GM23338 (cell line): ENCODE measurements around the gene CCDC187. TPM values are rescaled to one million over a fixed set of nuclear protein-coding genes. Genes with fewer than 3 reads are reported as not detected.
"Not testable (repeated sequence)": the region's sequence is repeated elsewhere in the genome, so short reads cannot be mapped to it uniquely, and the experiment has no call there.

Source experiments
- ATAC-seq: fragments of 200-7000 bp; cut with Tn5 transposase; 3 replicates; pipeline ENCODE4 v1.9.1; 2020
- DNase-seq: peaks from one replicate; pipeline ENCODE4 v3.0.0-alpha.2; 2015; ENCODE audit warnings: low spot score
- H2AFZ ChIP-seq: fragments of 200-600 bp; sonication (generic); 2 replicates; pipeline ENCODE4 v1.8.0; 2016; ENCODE audit warnings: antibody characterized with exemption, mild to moderate bottlenecking, moderate library complexity
- H3F3A ChIP-seq: fragments of 200-600 bp; sonication (generic); replicated peaks from 2 replicates; pipeline ENCODE4 v1.8.0; 2017; ENCODE audit warnings: antibody characterized with exemption, mixed run types, low read depth
- H3K27ac ChIP-seq: fragments of 200-600 bp; sonication (generic); 2 replicates; pipeline ENCODE4 v1.6.1; 2016; ENCODE audit warnings: low read depth
- H3K27me3 ChIP-seq: fragments of 200-600 bp; sonication (generic); 2 replicates; pipeline ENCODE4 v1.8.0; 2016; ENCODE audit warnings: mild to moderate bottlenecking, mixed run types, moderate library complexity; ENCODE audit not compliant: insufficient read depth
- H3K36me3 ChIP-seq: fragments of 200-600 bp; sonication (generic); 2 replicates; pipeline ENCODE4 v1.8.0; 2016; ENCODE audit warnings: mild to moderate bottlenecking; ENCODE audit not compliant: insufficient read depth
- H3K4me1 ChIP-seq: fragments of 200-600 bp; sonication (generic); 2 replicates; pipeline ENCODE4 v1.8.0; 2016; ENCODE audit warnings: mild to moderate bottlenecking, moderate library complexity; ENCODE audit not compliant: insufficient read depth
- H3K4me2 ChIP-seq: fragments of 200-600 bp; sonication (generic); 2 replicates; pipeline ENCODE4 v1.7.1; 2017; ENCODE audit warnings: mixed run types
- H3K4me3 ChIP-seq: fragments of 200-600 bp; sonication (generic); 2 replicates; pipeline ENCODE4 v1.6.1; 2016; ENCODE audit warnings: mixed run types
- H3K79me2 ChIP-seq: fragments of 200-600 bp; sonication (generic); replicated peaks from 2 replicates; pipeline ENCODE4 v1.8.0; 2017; ENCODE audit warnings: mild to moderate bottlenecking; ENCODE audit not compliant: insufficient read depth
- H3K9me2 ChIP-seq: fragments of 200-600 bp; sonication (generic); 2 replicates; pipeline ENCODE4 v1.8.0; 2017; ENCODE audit not compliant: insufficient read depth
- H4K20me1 ChIP-seq: fragments of 200-600 bp; sonication (generic); replicated peaks from 2 replicates; pipeline ENCODE4 v1.8.0; 2017; ENCODE audit warnings: mild to moderate bottlenecking; ENCODE audit not compliant: insufficient read depth
- H3K27ac Mint-ChIP-seq: 2 replicates; pipeline ENCODE4 v1.8.0; 2020; ENCODE audit warnings: inconsistent platforms, mild to moderate bottlenecking, moderate library complexity, mixed read lengths
- H3K27me3 Mint-ChIP-seq: 3 replicates; pipeline ENCODE4 v1.8.0; 2022; ENCODE audit warnings: low read depth, mild to moderate bottlenecking, moderate library complexity, mixed read lengths, inconsistent platforms; ENCODE audit not compliant: insufficient read depth, poor library complexity
- H3K36me3 Mint-ChIP-seq: 3 replicates; pipeline ENCODE4 v1.8.0; 2021; ENCODE audit warnings: low read depth, mild to moderate bottlenecking, inconsistent platforms, moderate library complexity, mixed read lengths
- H3K4me1 Mint-ChIP-seq: 3 replicates; pipeline ENCODE4 v1.8.0; 2020; ENCODE audit warnings: mild to moderate bottlenecking, inconsistent platforms, mixed read lengths
- H3K4me3 Mint-ChIP-seq: 3 replicates; pipeline ENCODE4 v1.8.0; 2021; ENCODE audit warnings: moderate library complexity, mild to moderate bottlenecking, inconsistent platforms, mixed read lengths
- H3K9me3 Mint-ChIP-seq: 3 replicates; pipeline ENCODE4 v1.8.0; 2020; ENCODE audit warnings: moderate library complexity, mild to moderate bottlenecking, inconsistent platforms, mixed read lengths
- CREB1 ChIP-seq: fragments of 250-450 bp; sonication (Bioruptor Pico); IDR thresholded peaks from 2 replicates; pipeline ENCODE4 v1.5.0; 2020; ENCODE audit warnings: low read depth, mild to moderate bottlenecking, moderate library complexity
- ETS1 ChIP-seq: IDR thresholded peaks from 2 replicates; pipeline ENCODE4 v1.6.1; 2016; ENCODE audit warnings: antibody characterized with exemption
- EZH2 ChIP-seq: fragments of 200-600 bp; sonication (generic); IDR thresholded peaks from one replicate; pipeline ENCODE4 v1.8.0; 2017; ENCODE audit warnings: antibody characterized with exemption, mild to moderate bottlenecking, low read depth; ENCODE audit not compliant: unreplicated experiment
- EZH2phosphoT487 ChIP-seq: fragments of 200-600 bp; sonication (generic); IDR thresholded peaks from one replicate; pipeline ENCODE4 v1.8.1; 2018; ENCODE audit warnings: antibody characterized with exemption; ENCODE audit not compliant: unreplicated experiment
- JUNB ChIP-seq: IDR thresholded peaks from one replicate; pipeline ENCODE4 v1.6.1; 2016; ENCODE audit warnings: antibody characterized with exemption; ENCODE audit not compliant: unreplicated experiment
- NANOG ChIP-seq: IDR thresholded peaks from 2 replicates; pipeline ENCODE4 v1.6.1; 2016; ENCODE audit warnings: antibody characterized with exemption, borderline replicate concordance
- POLR2AphosphoS5 ChIP-seq: IDR thresholded peaks from 2 replicates; pipeline ENCODE4 v1.6.1; 2016; ENCODE audit warnings: antibody characterized with exemption, low read depth
- STAT1 ChIP-seq: IDR thresholded peaks from one replicate; pipeline ENCODE4 v1.6.1; 2016; ENCODE audit warnings: antibody characterized with exemption; ENCODE audit not compliant: unreplicated experiment
- ZNF114 ChIP-seq: fragments of 250-450 bp; sonication (Bioruptor Pico); IDR thresholded peaks from 2 replicates; pipeline ENCODE4 v1.5.0; 2020; ENCODE audit warnings: mild to moderate bottlenecking, moderate library complexity
- ZNF331 ChIP-seq: fragments of 250-450 bp; sonication (Bioruptor Pico); IDR thresholded peaks from 2 replicates; pipeline ENCODE4 v1.5.0; 2020; ENCODE audit warnings: low read depth, mild to moderate bottlenecking, moderate library complexity
- ZNF462 ChIP-seq: fragments of 250-450 bp; sonication (Bioruptor Pico); IDR thresholded peaks from 2 replicates; pipeline ENCODE4 v1.5.0; 2020; ENCODE audit warnings: mild to moderate bottlenecking, moderate library complexity
- polyA plus RNA-seq: library from polyadenylated mRNA; unstranded; fragments of >200 nt; fragmentation: Nextera tagmentation; extraction: Ambion mirVana; gene quantifications from 2 replicates; pipeline ENCODE4 v1.2.1, GENCODE V29; 2016
- total RNA-seq: library from RNA; depleted of rRNA; stranded (reverse); fragments of >200 nt; shearing (Covaris generic); gene quantifications from 2 replicates; pipeline ENCODE4 v1.2.3, GENCODE V29; 2014

CCDC187 gene
- total and polyA plus RNA-seq, 2 experiments from 2014 or later = 0.14 TPM; not detected in 1

GRCh38 chr9:136352682-136353081, 48.8 kb upstream of the CCDC187 start:
- no peaks in the 10 kb centered on the region for H4K20me1 ChIP-seq
- no peak for ATAC-seq
- no peaks in the 10 kb centered on the region for H3K27me3 ChIP-seq
- Mint-ChIP-seq H3K4me1 (no peaks in the 10 kb centered on the region), H3K36me3 (no peaks in the 10 kb centered on the region), H3K27ac (no peak overlapping the region), H3K4me3 (no peak overlapping the region), H3K9me3 (no peaks in the 10 kb centered on the region; the same call in 2 of the 3 replicates), H3K27me3 (peaks cover 12% of the 10 kb centered on the region)
- no peaks in the 10 kb centered on the region for H3K79me2 ChIP-seq
- TF ChIP-seq STAT1 = no peak
- no peak for TF ChIP-seq CREB1
- TF ChIP-seq NANOG = no peak
- TF ChIP-seq ZNF462 (CRISPR knock-in tag) = no peak
- no peak for TF ChIP-seq POLR2AphosphoS5
- no peak for TF ChIP-seq EZH2
- no peak for TF ChIP-seq ZNF114
- no peak for TF ChIP-seq JUNB
- TF ChIP-seq ETS1 = no peak
- TF ChIP-seq EZH2phosphoT487 = no peak
- TF ChIP-seq ZNF331 = no peak
- H3K4me2 ChIP-seq = no peak overlapping the region
- H3F3A ChIP-seq = no peaks in the 10 kb centered on the region
- no peaks in the 10 kb centered on the region for H3K9me2 ChIP-seq
- no peak overlapping the region for H3K4me3 ChIP-seq
- H2AFZ ChIP-seq = no peak overlapping the region
- H3K36me3 ChIP-seq = no peaks in the 10 kb centered on the region
- H3K27ac ChIP-seq = no peak overlapping the region
- no peaks in the 10 kb centered on the region for H3K4me1 ChIP-seq
- DNase-seq = no peak

GRCh38 chr9:136351868-136352267, 48.0 kb upstream of the CCDC187 start:
- H3K4me1 Mint-ChIP-seq, H3K4me3 ChIP-seq, H3K4me1 ChIP-seq, H3K9me3 Mint-ChIP-seq, H3K36me3 Mint-ChIP-seq, H3K79me2 ChIP-seq, H3K27me3 ChIP-seq, H3K27ac ChIP-seq, ATAC-seq, H3K9me2 ChIP-seq, H3K4me2 ChIP-seq, H3K4me3 Mint-ChIP-seq, H2AFZ ChIP-seq, H3K27ac Mint-ChIP-seq, H3K36me3 ChIP-seq, H4K20me1 ChIP-seq, DNase-seq, H3F3A ChIP-seq: not testable (repeated sequence)
- peaks cover 14% of the 10 kb centered on the region for H3K27me3 Mint-ChIP-seq
